Naive thymus-derived CD4-positive, alpha-beta T cell (primary cell): ENCODE data around the gene KLHL17. TPM values are rescaled to one million over a fixed set of nuclear protein-coding genes. Genes with fewer than 3 reads are reported as not detected.

Experiments
- ATAC-seq: fragments of 150-1000 bp; cut with Tn5 transposase; 2 replicates; pipeline ENCODE4 v1.10.0; 2021; ENCODE audit warnings: mild to moderate bottlenecking, moderate library complexity
- CTCF ChIA-PET: fragments of 350-600 bp; sonication (Branson Sonifier 250); formaldehyde crosslinking; loops from one replicate; lab custom pipeline; 2021; ENCODE audit warnings: antibody characterized with exemption; lab: Charles Lee
- POLR2A ChIA-PET: fragments of 350-600 bp; sonication (Branson Sonifier 250); formaldehyde crosslinking; loops from one replicate; lab custom pipeline; 2021; ENCODE audit warnings: antibody characterized with exemption, inconsistent platforms; lab: Charles Lee
- DNase-seq, 9 donors: peaks; one replicate each; pipeline versions ENCODE4 v3.0.0 to v3.0.0-alpha.2; 2020 to 2022; ENCODE audit warnings: mixed read lengths in 1 of 9
- H3K27ac ChIP-seq: one replicate; pipeline ENCODE4 v1.7.0; 2013; ENCODE audit warnings: mild to moderate bottlenecking, low read depth, low read length, moderate library complexity
- H3K27me3 ChIP-seq, 2 donors: one replicate each; pipeline ENCODE4 v1.7.0; 2013; ENCODE audit warnings: low read length in 2 of 2, mild to moderate bottlenecking in 2 of 2, moderate library complexity in 2 of 2; ENCODE audit not compliant: control insufficient read depth in 2 of 2, insufficient read depth in 2 of 2
- H3K36me3 ChIP-seq, 3 experiments: 1 replicate in 2 of 3; 2 replicates in 1 of 3; pipeline ENCODE4 v1.7.0; 2013; ENCODE audit warnings: low read length in 3 of 3, mild to moderate bottlenecking in 3 of 3, moderate library complexity in 1 of 3; ENCODE audit not compliant: insufficient read depth in 3 of 3, control insufficient read depth in 2 of 3
- H3K4me1 ChIP-seq, 2 donors: one replicate each; pipeline ENCODE4 v1.7.0; 2013; ENCODE audit warnings: low read length in 2 of 2, mild to moderate bottlenecking in 2 of 2, moderate library complexity in 1 of 2; ENCODE audit not compliant: control insufficient read depth in 2 of 2, insufficient read depth in 2 of 2
- H3K4me3 ChIP-seq: 2 replicates; pipeline ENCODE4 v1.7.0; 2013; ENCODE audit warnings: mild to moderate bottlenecking, low read length
- H3K9me3 ChIP-seq, 3 experiments: 1 replicate in 2 of 3; 2 replicates in 1 of 3; pipeline ENCODE4 v1.7.0; 2013; ENCODE audit warnings: low read length in 3 of 3; ENCODE audit not compliant: control insufficient read depth in 2 of 3
- H3K27ac Mint-ChIP-seq, 9 donors: one replicate each; pipeline ENCODE4 v1.8.0; 2020 to 2022; ENCODE audit warnings: mixed read lengths in 9 of 9, mild to moderate bottlenecking in 8 of 9, moderate library complexity in 5 of 9, inconsistent platforms in 2 of 9
- H3K27me3 Mint-ChIP-seq, 5 donors: one replicate each; pipeline ENCODE4 v1.8.0; 2021 to 2022; ENCODE audit warnings: mixed read lengths in 5 of 5, mild to moderate bottlenecking in 1 of 5
- H3K36me3 Mint-ChIP-seq, 5 donors: one replicate each; pipeline ENCODE4 v1.8.0; 2020 to 2022; ENCODE audit warnings: mixed read lengths in 5 of 5, mild to moderate bottlenecking in 3 of 5, inconsistent platforms in 1 of 5
- H3K4me1 Mint-ChIP-seq, 7 donors: one replicate each; pipeline ENCODE4 v1.8.0; 2020 to 2022; ENCODE audit warnings: mixed read lengths in 7 of 7, mild to moderate bottlenecking in 3 of 7, inconsistent platforms in 1 of 7
- H3K4me3 Mint-ChIP-seq, 10 donors: one replicate each; pipeline ENCODE4 v1.8.0; 2020 to 2022; ENCODE audit warnings: mild to moderate bottlenecking in 10 of 10, mixed read lengths in 10 of 10, moderate library complexity in 6 of 10, inconsistent platforms in 2 of 10
- H3K9me3 Mint-ChIP-seq, 11 donors: one replicate each; pipeline ENCODE4 v1.8.0; 2020 to 2022; ENCODE audit warnings: mixed read lengths in 11 of 11, mild to moderate bottlenecking in 4 of 11, inconsistent platforms in 1 of 11, moderate library complexity in 1 of 11
- intact Hi-C, 2 donors: fragments of 100-400 bp; cut with micrococcal nuclease; formaldehyde crosslinking; loops; one replicate each; pipeline ENCODE4 v1.15.1; 2023
- polyA plus RNA-seq, 2 donors: library from polyadenylated mRNA; unstranded; fragments of 300-500 nt; fragmentation: Illumina TruSeq; gene quantifications; one replicate each; pipeline ENCODE4 v1.2.3, GENCODE V29; 2021
- total RNA-seq, 6 experiments: library from RNA in 5 of 6; stranded (reverse) in 5 of 6; gene quantifications; 1 replicate in 5 of 6; 2 replicates in 1 of 6; pipeline ENCODE4 v1.2.3 and lab custom pipeline; 2021 to 2026

KLHL17 gene
- total and polyA plus RNA-seq, 7 experiments from 2014 or later: 0.58 to 34.2 (median 20.7) TPM

- H3K4me1 ChIP-seq: peaks cover 3 to 18% of the 10 kb centered on the region in 2 donors
- no peak for DNase-seq
- intact Hi-C loops: no loop called here
- peaks cover 3 to 11% of the 10 kb centered on the region in 2 donors for H3K27me3 ChIP-seq
- no peak for ATAC-seq
- no peak overlapping the region for H3K27ac ChIP-seq
- Mint-ChIP-seq H3K4me1 (peaks cover 0 to 11% (median 8%) of the 10 kb centered on the region in 7 donors), H3K4me3 (peak overlapping the region; percentile 63 to 88 (median 74)), H3K36me3 (peaks cover 0 to 15% (median 4%) of the 10 kb centered on the region in 5 donors), H3K9me3 (no peaks in the 10 kb centered on the region), H3K27me3 (peaks cover 5 to 38% (median 17%) of the 10 kb centered on the region in 5 donors), H3K27ac (peak overlapping the region in 1 of 9 donors; percentile 79)
- no peak overlapping the region for H3K4me3 ChIP-seq
- H3K9me3 ChIP-seq: no peaks in the 10 kb centered on the region
- ChIA-PET CTCF (no interaction called here), POLR2A (interaction anchor here (0.5 to 0.6 kb wide), 2 partner anchors 349 to 434 kb away, joined by 3 read pairs; no protein-coding TSS in a partner anchor)
- H3K36me3 ChIP-seq: peaks cover 0 to 21% (median 0%) of the 10 kb centered on the region in 3 experiments
Measured at GRCh38 chr1:941588-942383, 18.6 kb upstream of the KLHL17 start.

GRCh38 chr1:942411-942821, 18.0 kb upstream of the KLHL17 start:
- peaks cover 5 to 35% (median 17%) of the 10 kb centered on the region in 5 donors for H3K27me3 Mint-ChIP-seq
- H3K36me3 Mint-ChIP-seq: peaks cover 0 to 20% (median 5%) of the 10 kb centered on the region in 5 donors
- DNase-seq (no peak), ATAC-seq (no peak)
- peaks cover 3 to 18% of the 10 kb centered on the region in 2 donors for H3K4me1 ChIP-seq
- intact Hi-C loops: no loop called here
- H3K9me3 ChIP-seq: no peaks in the 10 kb centered on the region
- peaks cover 3 to 11% of the 10 kb centered on the region in 2 donors for H3K27me3 ChIP-seq
- no peak overlapping the region for H3K27ac Mint-ChIP-seq
- CTCF ChIA-PET: no interaction called here
- peaks cover 0 to 11% (median 8%) of the 10 kb centered on the region in 7 donors for H3K4me1 Mint-ChIP-seq
- no peaks in the 10 kb centered on the region for H3K9me3 Mint-ChIP-seq
- no peak overlapping the region for H3K27ac ChIP-seq
- peaks cover 0 to 28% (median 0%) of the 10 kb centered on the region in 3 experiments for H3K36me3 ChIP-seq
- peak overlapping the region in 1 of 10 donors; percentile 56 for H3K4me3 Mint-ChIP-seq
- H3K4me3 ChIP-seq: no peak overlapping the region
- POLR2A ChIA-PET: interaction anchor here (1.5 kb wide), 1 partner anchor 16 kb away, joined by 5 read pairs; the partner anchor contains the start of gene NOC2L

GRCh38 chr1:942864-943533, 17.4 kb upstream of the KLHL17 start:
- Histone ChIP-seq H3K27ac (no peak overlapping the region), H3K36me3 (peaks cover 0 to 33% (median 0%) of the 10 kb centered on the region in 3 experiments), H3K27me3 (peaks cover 3 to 11% of the 10 kb centered on the region in 2 donors), H3K9me3 (no peaks in the 10 kb centered on the region), H3K4me1 (peaks cover 3 to 18% of the 10 kb centered on the region in 2 donors), H3K4me3 (no peak overlapping the region)
- peaks cover 0 to 11% (median 8%) of the 10 kb centered on the region in 7 donors for H3K4me1 Mint-ChIP-seq
- ChIA-PET CTCF (interaction anchor here (0.6 kb wide), 1 partner anchor 136 kb away, joined by 4 read pairs; no protein-coding TSS in a partner anchor), POLR2A (interaction anchor here (1.1 to 1.5 kb wide), 2 partner anchors 9 to 16 kb away, joined by 3 to 5 read pairs; partner anchors contain the start of gene NOC2L)
- DNase-seq (no peak), ATAC-seq (no peak)
- peaks cover 5 to 31% (median 15%) of the 10 kb centered on the region in 5 donors for H3K27me3 Mint-ChIP-seq
- H3K27ac Mint-ChIP-seq: no peak overlapping the region
- intact Hi-C loops: no loop called here
- no peaks in the 10 kb centered on the region for H3K9me3 Mint-ChIP-seq
- H3K36me3 Mint-ChIP-seq: peaks cover 0 to 21% (median 5%) of the 10 kb centered on the region in 5 donors
- H3K4me3 Mint-ChIP-seq: peak overlapping the region in 1 of 10 donors; percentile 56

- intact Hi-C loops: no loop called here
- Mint-ChIP-seq H3K27ac (no peak overlapping the region), H3K4me3 (peak overlapping the region in 1 of 10 donors; percentile 56), H3K27me3 (peaks cover 0 to 24% (median 12%) of the 10 kb centered on the region in 5 donors), H3K4me1 (peaks cover 0 to 11% (median 8%) of the 10 kb centered on the region in 7 donors), H3K9me3 (no peaks in the 10 kb centered on the region), H3K36me3 (peaks cover 1 to 21% (median 6%) of the 10 kb centered on the region in 5 donors)
- H3K27ac ChIP-seq: no peak overlapping the region
- H3K36me3 ChIP-seq: peaks cover 0 to 41% (median 0%) of the 10 kb centered on the region in 3 experiments
- no peak for ATAC-seq
- DNase-seq: no peak
- H3K4me3 ChIP-seq: no peak overlapping the region
- H3K4me1 ChIP-seq: peaks cover 3 to 18% of the 10 kb centered on the region in 2 donors
- ChIA-PET POLR2A (interaction anchor here (1.1 to 1.5 kb wide), 2 partner anchors 9 to 15 kb away, joined by 3 to 5 read pairs; partner anchors contain the start of gene NOC2L), CTCF (interaction anchor here (0.6 kb wide), 1 partner anchor 135 kb away, joined by 4 read pairs; no protein-coding TSS in a partner anchor)
- H3K27me3 ChIP-seq: peaks cover 3 to 11% of the 10 kb centered on the region in 2 donors
- H3K9me3 ChIP-seq: no peaks in the 10 kb centered on the region
Measured at GRCh38 chr1:943545-944340, 16.6 kb upstream of the KLHL17 start.

- H3K9me3 ChIP-seq: no peaks in the 10 kb centered on the region
- Mint-ChIP-seq H3K9me3 (no peaks in the 10 kb centered on the region), H3K4me1 (peaks cover 0 to 11% (median 7%) of the 10 kb centered on the region in 7 donors), H3K27me3 (peaks cover 0 to 17% (median 7%) of the 10 kb centered on the region in 5 donors), H3K27ac (no peak overlapping the region), H3K4me3 (no peak overlapping the region), H3K36me3 (peaks cover 4 to 27% (median 8%) of the 10 kb centered on the region in 5 donors)
- H3K36me3 ChIP-seq: peaks cover 0 to 50% (median 0%) of the 10 kb centered on the region in 3 experiments
- intact Hi-C loops: no loop called here
- DNase-seq: no peak
- ATAC-seq: no peak
- CTCF ChIA-PET: no interaction called here
- peaks cover 3 to 18% of the 10 kb centered on the region in 2 donors for H3K4me1 ChIP-seq
- H3K27me3 ChIP-seq: peaks cover 3 to 11% of the 10 kb centered on the region in 2 donors
- H3K27ac ChIP-seq: no peak overlapping the region
- H3K4me3 ChIP-seq: no peak overlapping the region
- POLR2A ChIA-PET: no interaction called here
Measured at GRCh38 chr1:944341-945325, 15.8 kb upstream of the KLHL17 start.
